Activated CD4-positive, alpha-beta T cell treated with anti-CD3 and anti-CD28 coated beads, Interleukin-2, amount 10 ng/mL, durations not matched to agents 24 days and 14 days (primary cell): ENCODE data around the gene CMTM3. TPM values are rescaled to one million over a fixed set of nuclear protein-coding genes. Genes with fewer than 3 reads are reported as not detected.
"Not testable (repeated sequence)": the region's sequence is repeated elsewhere in the genome, so short reads cannot be mapped to it uniquely, and the experiment has no call there.

Experiments
- DNase-seq: peaks from one replicate; pipeline ENCODE4 v3.0.0; 2022
- H3K27ac Mint-ChIP-seq: one replicate; pipeline ENCODE4 v1.8.0; 2022; ENCODE audit warnings: mild to moderate bottlenecking, mixed read lengths
- H3K27me3 Mint-ChIP-seq: one replicate; pipeline ENCODE4 v1.8.0; 2022; ENCODE audit warnings: mixed read lengths
- H3K36me3 Mint-ChIP-seq: one replicate; pipeline ENCODE4 v1.8.0; 2022; ENCODE audit warnings: low read depth, mild to moderate bottlenecking, mixed read lengths
- H3K4me1 Mint-ChIP-seq: one replicate; pipeline ENCODE4 v1.8.0; 2021; ENCODE audit warnings: mixed read lengths
- H3K4me3 Mint-ChIP-seq: one replicate; pipeline ENCODE4 v1.8.0; 2022; ENCODE audit warnings: mild to moderate bottlenecking, moderate library complexity, mixed read lengths
- H3K9me3 Mint-ChIP-seq: one replicate; pipeline ENCODE4 v1.8.0; 2021; ENCODE audit warnings: mixed read lengths
- intact Hi-C: fragments of 100-400 bp; cut with micrococcal nuclease; formaldehyde crosslinking; loops from one replicate; pipeline ENCODE4 v1.15.1; 2023
- total RNA-seq: library from RNA; stranded (reverse); gene quantifications from 2 replicates; pipeline ENCODE4 v1.2.3, GENCODE V29; 2022

The CMTM3 gene
- total RNA-seq, 1 donor from 2014 or later = 100 TPM

GRCh38 chr16:66608241-66609138 is 4.0 kb downstream of the CMTM3 start:
- Mint-ChIP-seq H3K36me3 (peaks cover 50% of the 10 kb centered on the region), H3K27me3 (no peaks in the 10 kb centered on the region), H3K9me3 (no peaks in the 10 kb centered on the region), H3K4me3 (peak overlapping the region; percentile 68), H3K4me1 (peaks cover 33% of the 10 kb centered on the region), H3K27ac (peak overlapping the region; percentile 76)
- peak; percentile 94 for DNase-seq
- intact Hi-C loops = loop anchor here (1.0 to 5.0 kb wide), 4 partner anchors 131 to 264 kb away; partner anchors contain the start of gene DYNC1LI2

DNA sequence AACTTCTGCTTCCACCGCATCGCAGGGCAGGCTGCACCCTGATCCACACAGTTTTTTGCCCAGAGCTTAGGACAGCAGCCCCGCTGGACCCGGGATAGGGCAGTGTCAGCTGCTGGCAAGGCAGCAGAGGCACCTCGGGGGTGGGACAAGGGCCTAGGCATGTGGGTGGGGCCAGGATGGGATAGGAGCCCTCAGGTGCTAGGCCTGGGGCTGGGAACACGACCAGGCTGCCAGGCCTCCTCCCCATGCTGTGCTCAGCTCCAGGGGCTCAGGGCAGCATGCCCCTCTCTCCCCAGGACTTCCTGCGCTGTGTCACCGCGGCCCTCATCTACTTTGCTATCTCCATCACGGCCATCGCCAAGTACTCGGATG is 4.6 kb downstream of the CMTM3 start:
- no peak for DNase-seq
- no peak overlapping the region for H3K27ac Mint-ChIP-seq
- no peak overlapping the region for H3K4me3 Mint-ChIP-seq
- H3K36me3 Mint-ChIP-seq = peaks cover 47% of the 10 kb centered on the region
- intact Hi-C loops = loop anchor here (5.0 kb wide), 3 partner anchors 132 to 263 kb away; partner anchors contain the start of gene DYNC1LI2
- no peaks in the 10 kb centered on the region for H3K27me3 Mint-ChIP-seq
- H3K9me3 Mint-ChIP-seq = no peaks in the 10 kb centered on the region
- H3K4me1 Mint-ChIP-seq = peaks cover 28% of the 10 kb centered on the region

GRCh38 chr16:66610111-66610820 is 5.8 kb downstream of the CMTM3 start:
- Mint-ChIP-seq H3K4me1 (peaks cover 25% of the 10 kb centered on the region), H3K4me3 (no peak overlapping the region), H3K9me3 (no peaks in the 10 kb centered on the region), H3K36me3 (peaks cover 50% of the 10 kb centered on the region), H3K27ac (peak overlapping the region; percentile 45), H3K27me3 (no peaks in the 10 kb centered on the region)
- no peak for DNase-seq
- intact Hi-C loops = no loop called here

DNA sequence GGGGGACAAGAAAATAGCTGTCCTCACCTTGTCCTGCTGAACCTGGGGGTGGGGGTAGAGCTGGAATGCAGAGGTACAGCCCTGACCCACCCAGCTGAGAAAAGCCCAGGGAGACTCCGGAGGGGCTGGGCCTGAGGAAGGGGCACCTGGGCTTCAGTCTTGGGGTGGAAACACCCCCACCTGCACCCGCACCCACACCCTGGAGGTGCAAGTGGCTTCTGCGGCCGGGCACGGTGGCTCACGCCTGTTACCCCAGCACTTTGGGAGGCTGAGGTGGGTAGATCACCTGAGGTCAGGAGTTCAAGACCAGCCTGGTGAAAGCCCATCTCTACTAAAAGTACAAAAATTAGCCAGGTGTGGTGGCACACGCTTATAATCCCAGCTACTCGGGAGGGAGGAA is 7.4 kb downstream of the CMTM3 start:
- H3K27me3 Mint-ChIP-seq, H3K4me3 Mint-ChIP-seq, H3K9me3 Mint-ChIP-seq, intact Hi-C loops, DNase-seq, H3K27ac Mint-ChIP-seq: not testable (repeated sequence)
- peaks cover 18% of the 10 kb centered on the region for H3K4me1 Mint-ChIP-seq
- H3K36me3 Mint-ChIP-seq = peaks cover 46% of the 10 kb centered on the region

- no peaks in the 10 kb centered on the region for H3K27me3 Mint-ChIP-seq
- H3K4me3 Mint-ChIP-seq = no peak overlapping the region
- peaks cover 13% of the 10 kb centered on the region for H3K4me1 Mint-ChIP-seq
- no peak for DNase-seq
- no peaks in the 10 kb centered on the region for H3K9me3 Mint-ChIP-seq
- H3K36me3 Mint-ChIP-seq = peaks cover 44% of the 10 kb centered on the region
- intact Hi-C loops = no loop called here
- H3K27ac Mint-ChIP-seq = no peak overlapping the region
Observed at GRCh38 chr16:66612422-66612821, 7.9 kb downstream of the CMTM3 start.

- Mint-ChIP-seq H3K4me3 (no peak overlapping the region), H3K27me3 (no peaks in the 10 kb centered on the region)
- intact Hi-C loops = no loop called here
Observed at GRCh38 chr16:66614161-66614802, 9.8 kb downstream of the CMTM3 start.

DNA sequence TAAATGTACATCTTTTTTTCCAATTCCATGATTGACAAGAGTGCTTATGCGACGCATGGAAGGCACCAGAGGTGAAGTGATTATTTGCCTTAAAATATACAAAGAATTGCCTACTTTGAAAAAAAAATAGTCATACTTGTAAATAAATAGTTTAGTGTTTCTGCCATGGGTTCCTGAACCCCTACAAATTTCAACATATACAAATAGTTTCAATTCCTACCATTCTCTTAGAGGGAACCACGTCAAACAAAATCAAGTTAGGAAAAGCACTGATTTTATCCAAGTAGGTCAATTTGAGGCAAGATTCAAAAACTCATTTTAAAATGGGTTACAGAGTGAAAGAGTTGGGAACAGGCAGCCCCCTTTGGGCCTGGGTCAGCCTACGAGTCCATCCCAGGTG is 11.7 kb downstream of the CMTM3 start:
- Mint-ChIP-seq H3K27me3 (no peaks in the 10 kb centered on the region), H3K36me3 (peaks cover 23% of the 10 kb centered on the region), H3K27ac (no peak overlapping the region), H3K9me3 (no peaks in the 10 kb centered on the region), H3K4me1 (no peaks in the 10 kb centered on the region), H3K4me3 (no peak overlapping the region)
- intact Hi-C loops = no loop called here
- DNase-seq = no peak

More at GRCh38 chr16:66614161-66614802, 9.8 kb downstream of the CMTM3 start:
- H3K27ac Mint-ChIP-seq = no peak overlapping the region
- DNase-seq = no peak
- H3K9me3 Mint-ChIP-seq = no peaks in the 10 kb centered on the region
- H3K4me1 Mint-ChIP-seq = no peaks in the 10 kb centered on the region
- H3K36me3 Mint-ChIP-seq = peaks cover 37% of the 10 kb centered on the region

DNA sequence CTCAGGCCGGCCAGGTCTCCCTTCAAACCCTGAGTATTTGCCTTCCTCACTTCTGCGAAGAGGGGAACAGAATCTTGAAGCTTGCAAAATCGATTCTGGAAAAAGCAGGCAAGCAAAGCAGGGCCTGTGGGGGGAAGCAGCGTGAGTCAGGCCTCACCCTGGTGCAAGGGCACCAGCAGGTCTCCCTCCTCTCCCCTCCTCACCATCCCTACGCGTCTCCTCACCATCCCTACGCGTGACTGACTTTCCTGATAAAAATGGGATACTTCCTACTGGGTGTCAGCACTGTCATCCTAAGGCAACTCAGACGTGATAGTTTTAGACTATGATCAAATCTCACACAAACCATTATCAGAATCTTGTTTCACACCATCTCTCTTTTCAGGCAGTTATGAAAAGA is 12.1 kb downstream of the CMTM3 start:
- no peaks in the 10 kb centered on the region for H3K9me3 Mint-ChIP-seq
- H3K36me3 Mint-ChIP-seq = peaks cover 18% of the 10 kb centered on the region
- no peak for DNase-seq
- no peaks in the 10 kb centered on the region for H3K4me1 Mint-ChIP-seq
- no peaks in the 10 kb centered on the region for H3K27me3 Mint-ChIP-seq
- no peak overlapping the region for H3K4me3 Mint-ChIP-seq
- no peak overlapping the region for H3K27ac Mint-ChIP-seq
- intact Hi-C loops = no loop called here

DNA sequence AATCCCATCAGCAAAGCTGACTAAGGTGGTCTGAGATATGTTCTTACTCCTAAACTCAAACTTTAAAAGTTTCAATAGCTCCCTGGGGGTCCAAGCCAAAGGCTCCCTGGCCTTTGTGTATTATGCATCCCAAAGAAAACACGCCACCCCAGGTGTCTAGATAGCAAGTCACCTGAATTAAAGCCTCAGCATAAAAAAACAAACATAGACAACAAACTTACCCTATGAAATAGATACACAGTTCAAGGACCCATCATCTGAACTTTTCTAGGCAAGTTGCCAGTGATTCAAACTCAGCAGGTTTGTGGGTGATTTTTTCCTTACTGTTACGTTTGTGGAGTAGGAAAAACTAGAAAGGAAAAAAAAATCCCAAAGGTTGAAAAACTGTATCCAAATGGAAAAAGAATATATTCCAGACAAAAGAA is 12.5 kb downstream of the CMTM3 start:
- no peaks in the 10 kb centered on the region for H3K27me3 Mint-ChIP-seq
- H3K4me3 Mint-ChIP-seq = no peak overlapping the region
- H3K4me1 Mint-ChIP-seq = no peaks in the 10 kb centered on the region
- DNase-seq = no peak
- H3K9me3 Mint-ChIP-seq = no peaks in the 10 kb centered on the region
- intact Hi-C loops = no loop called here
- H3K27ac Mint-ChIP-seq = no peak overlapping the region
- H3K36me3 Mint-ChIP-seq = peaks cover 18% of the 10 kb centered on the region

DNA sequence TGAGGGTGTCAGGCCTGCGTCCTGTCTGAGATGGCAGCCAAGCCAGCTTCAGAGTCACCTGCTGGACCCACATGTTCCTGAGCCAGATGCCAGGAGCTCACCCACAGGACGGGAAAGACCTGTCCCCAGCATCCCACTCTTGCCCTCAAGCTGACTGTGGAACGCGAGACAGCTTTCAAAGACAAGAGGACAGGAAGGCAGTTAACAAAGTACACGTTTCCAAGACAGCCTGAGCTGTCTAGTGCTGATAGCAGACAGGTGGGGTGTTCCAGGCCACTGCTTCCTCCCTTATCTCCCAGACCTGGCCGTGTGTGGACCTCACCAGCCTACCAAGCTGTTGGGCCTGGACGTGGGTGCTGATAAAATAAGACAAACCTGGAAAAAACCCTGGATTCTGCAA is 13.2 kb downstream of the CMTM3 start:
- intact Hi-C loops = no loop called here
- Mint-ChIP-seq H3K4me1 (no peaks in the 10 kb centered on the region), H3K4me3 (no peak overlapping the region), H3K36me3 (peaks cover 13% of the 10 kb centered on the region), H3K27ac (no peak overlapping the region), H3K9me3 (no peaks in the 10 kb centered on the region), H3K27me3 (no peaks in the 10 kb centered on the region)
- no peak for DNase-seq

GRCh38 chr16:66618588-66619375 is 14.3 kb downstream of the CMTM3 start:
- Mint-ChIP-seq H3K4me1 (no peaks in the 10 kb centered on the region), H3K9me3 (no peaks in the 10 kb centered on the region), H3K36me3 (peaks cover 5% of the 10 kb centered on the region), H3K27me3 (no peaks in the 10 kb centered on the region), H3K4me3 (no peak overlapping the region), H3K27ac (no peak overlapping the region)
- DNase-seq = no peak
- intact Hi-C loops = no loop called here

- H3K4me3 Mint-ChIP-seq = no peak overlapping the region
- DNase-seq = no peak
- no peak overlapping the region for H3K27ac Mint-ChIP-seq
- no peaks in the 10 kb centered on the region for H3K27me3 Mint-ChIP-seq
- intact Hi-C loops = no loop called here
- H3K36me3 Mint-ChIP-seq = peaks cover 5% of the 10 kb centered on the region
- no peaks in the 10 kb centered on the region for H3K4me1 Mint-ChIP-seq
- no peaks in the 10 kb centered on the region for H3K9me3 Mint-ChIP-seq
Observed at GRCh38 chr16:66619534-66620428, 15.3 kb downstream of the CMTM3 start.

GRCh38 chr16:66620429-66620795 is 15.9 kb downstream of the CMTM3 start:
- H3K27ac Mint-ChIP-seq = no peak overlapping the region
- no peak overlapping the region for H3K4me3 Mint-ChIP-seq
- DNase-seq = no peak
- H3K4me1 Mint-ChIP-seq = no peaks in the 10 kb centered on the region
- intact Hi-C loops = no loop called here
- no peaks in the 10 kb centered on the region for H3K9me3 Mint-ChIP-seq
- H3K36me3 Mint-ChIP-seq = peaks cover 1% of the 10 kb centered on the region
- H3K27me3 Mint-ChIP-seq = no peaks in the 10 kb centered on the region
